ENCODE results near the gene CAPN10.

Gene CAPN10

GRCh38 chr2:240589375-240589774 is 2.8 kb downstream of the CAPN10 start:
- DNase-seq (ENCODE audit: low read depth in 2 of 2) = no peak

GRCh38 chr2:240589850-240590525 is 3.5 kb downstream of the CAPN10 start:
- no peak for DNase-seq (ENCODE audit: low read depth in 2 of 2)

- no peak for DNase-seq (ENCODE audit: low read depth in 2 of 2)
Measured at GRCh38 chr2:240590681-240591111, 4.2 kb downstream of the CAPN10 start.

GRCh38 chr2:240591226-240591625 is 4.7 kb downstream of the CAPN10 start:
- DNase-seq (ENCODE audit: low read depth in 2 of 2) = no peak

GRCh38 chr2:240591784-240592183 is 5.2 kb downstream of the CAPN10 start:
- no peak for DNase-seq (ENCODE audit: low read depth in 2 of 2)

GRCh38 chr2:240593026-240593702 is 6.6 kb downstream of the CAPN10 start:
- DNase-seq (ENCODE audit: low read depth in 2 of 2) = no peak

GRCh38 chr2:240593703-240594451 is 7.3 kb downstream of the CAPN10 start:
- DNase-seq (ENCODE audit: low read depth in 2 of 2) = no peak

GRCh38 chr2:240594511-240595380 is 8.2 kb downstream of the CAPN10 start:
- no peak for DNase-seq (ENCODE audit: low read depth in 2 of 2)

GRCh38 chr2:240595381-240596079 is 9.0 kb downstream of the CAPN10 start:
- DNase-seq (ENCODE audit: low read depth in 2 of 2) = peak in 1 of 2 donors; percentile 32

GRCh38 chr2:240596080-240596460 is 9.5 kb downstream of the CAPN10 start:
- no peak for DNase-seq (ENCODE audit: low read depth in 2 of 2)

- DNase-seq (ENCODE audit: low read depth in 2 of 2) = no peak
Measured at GRCh38 chr2:240596491-240596931, 10.0 kb downstream of the CAPN10 start.

GRCh38 chr2:240597054-240597418 is 10.5 kb downstream of the CAPN10 start:
- no peak for DNase-seq (ENCODE audit: low read depth in 2 of 2)

GRCh38 chr2:240597419-240598181 is 11.1 kb downstream of the CAPN10 start:
- DNase-seq (ENCODE audit: low read depth in 2 of 2) = no peak

GRCh38 chr2:240598311-240598911 is 11.9 kb downstream of the CAPN10 start:
- no peak for DNase-seq (ENCODE audit: low read depth in 2 of 2)

- DNase-seq (ENCODE audit: low read depth in 2 of 2) = no peak
Measured at GRCh38 chr2:240599141-240599583, 12.6 kb downstream of the CAPN10 start.

- no peak for DNase-seq (ENCODE audit: low read depth in 2 of 2)
Measured at GRCh38 chr2:240600451-240600961, 14.0 kb downstream of the CAPN10 start.

GRCh38 chr2:240601061-240601830 is 14.7 kb downstream of the CAPN10 start:
- DNase-seq (ENCODE audit: low read depth in 2 of 2) = no peak

GRCh38 chr2:240601831-240602160 is 15.3 kb downstream of the CAPN10 start:
- DNase-seq (ENCODE audit: low read depth in 2 of 2) = no peak
